GM12878 (cell line): Measurements from ENCODE around the gene SUOX. TPM values are rescaled to one million over a fixed set of nuclear protein-coding genes. Genes with fewer than 3 reads are reported as not detected.
A peak's percentile ranks its signal among the peaks of the same experiment; 100 is the strongest.

Source experiments
- ATF7 ChIP-seq: fragments of 450-650 bp; IDR thresholded peaks from 2 replicates; pipeline ENCODE4 v1.6.1; 2016; ENCODE audit warnings: low read depth, mild to moderate bottlenecking
- BCL11A ChIP-seq: IDR thresholded peaks from 2 replicates; pipeline ENCODE4 v1.6.1; 2011; ENCODE audit warnings: low read depth, low read length
- BMI1 ChIP-seq: fragments of 450-650 bp; IDR thresholded peaks from 2 replicates; pipeline ENCODE4 v1.6.1; 2016; ENCODE audit warnings: mild to moderate bottlenecking, moderate library complexity, borderline replicate concordance
- BRCA1 ChIP-seq: IDR thresholded peaks from 2 replicates; pipeline ENCODE4 v1.6.1; 2011; ENCODE audit warnings: low read depth, low read length, improper control_type of control experiment
- CREB1 ChIP-seq: IDR thresholded peaks from 2 replicates; pipeline ENCODE4 v1.6.1; 2012; ENCODE audit warnings: low read depth, mild to moderate bottlenecking, inconsistent platforms
- EED ChIP-seq: sonication (generic); IDR thresholded peaks from 2 replicates; pipeline ENCODE4 v1.6.1; 2016; ENCODE audit warnings: antibody characterized with exemption, low read depth
- ESRRA ChIP-seq: IDR thresholded peaks from 2 replicates; pipeline ENCODE4 v1.6.1; 2012; ENCODE audit warnings: mild to moderate bottlenecking, low read length, improper control_type of control experiment
- FOXM1 ChIP-seq: IDR thresholded peaks from 2 replicates; pipeline ENCODE4 v1.6.1; 2012; ENCODE audit warnings: low read depth, mild to moderate bottlenecking, inconsistent platforms, low read length, moderate library complexity
- GATAD2B ChIP-seq: fragments of 450-650 bp; conservative IDR thresholded peaks from 2 replicates; pipeline ENCODE4 v1.6.1; 2017; ENCODE audit warnings: low read depth, mild to moderate bottlenecking, moderate library complexity
- HCFC1 ChIP-seq: fragments of 150-350 bp; IDR thresholded peaks from 2 replicates; pipeline ENCODE4 v1.6.1; 2014; ENCODE audit warnings: low read length
- IKZF1 ChIP-seq: fragments of 450-650 bp; conservative IDR thresholded peaks from 2 replicates; pipeline ENCODE4 v1.6.1; 2017; ENCODE audit warnings: antibody characterized with exemption, mild to moderate bottlenecking
- IKZF2 ChIP-seq, 2 experiments: fragments of 450-650 bp; IDR thresholded peaks; 2 replicates each; pipeline ENCODE4 v1.6.1; 2017; ENCODE audit warnings: mild to moderate bottlenecking in 2 of 2, moderate library complexity in 2 of 2
- KLF5 ChIP-seq: fragments of 450-650 bp; IDR thresholded peaks from 2 replicates; pipeline ENCODE4 v1.6.1; 2014; ENCODE audit warnings: mild to moderate bottlenecking; ENCODE audit not compliant: partially characterized antibody
- MYB ChIP-seq: fragments of 150-350 bp; IDR thresholded peaks from 2 replicates; pipeline ENCODE4 v1.6.1; 2014; ENCODE audit warnings: mild to moderate bottlenecking, low read depth, low read length, borderline replicate concordance
- MYC ChIP-seq: IDR thresholded peaks from 2 replicates; pipeline ENCODE4 v1.6.1; 2011; ENCODE audit warnings: mild to moderate bottlenecking, low read length, moderate library complexity, inconsistent platforms; ENCODE audit not compliant: insufficient read depth, insufficient replicate concordance, insufficient read length, severe bottlenecking
- NBN ChIP-seq: fragments of 450-650 bp; IDR thresholded peaks from 2 replicates; pipeline ENCODE4 v1.6.1; 2016
- NFIC ChIP-seq: IDR thresholded peaks from 2 replicates; pipeline ENCODE4 v1.6.1; 2012; ENCODE audit warnings: low read depth, mild to moderate bottlenecking, inconsistent platforms, low read length, moderate library complexity
- NFXL1 ChIP-seq: fragments of 450-650 bp; IDR thresholded peaks from 2 replicates; pipeline ENCODE4 v1.6.1; 2017; ENCODE audit warnings: antibody characterized with exemption, mild to moderate bottlenecking, borderline replicate concordance
- PML ChIP-seq: IDR thresholded peaks from 2 replicates; pipeline ENCODE4 v1.6.1; 2012; ENCODE audit warnings: low read length, inconsistent platforms
- RBBP5 ChIP-seq: fragments of 200-600 bp; sonication (generic); conservative IDR thresholded peaks from 2 replicates; pipeline ENCODE4 v1.6.1; 2016
- RELA ChIP-seq: fragments of 450-650 bp; IDR thresholded peaks from 2 replicates; pipeline ENCODE4 v1.8.0; 2014; ENCODE audit warnings: borderline replicate concordance; ENCODE audit not compliant: partially characterized antibody
- REST ChIP-seq: IDR thresholded peaks from 2 replicates; pipeline ENCODE4 v1.6.1; 2012; ENCODE audit warnings: mild to moderate bottlenecking, low read depth, low read length
- SIX5 ChIP-seq: IDR thresholded peaks from 2 replicates; pipeline ENCODE4 v1.6.1; 2011; ENCODE audit warnings: mild to moderate bottlenecking, low read depth, low read length, moderate library complexity; ENCODE audit not compliant: severe bottlenecking
- SMAD1 ChIP-seq: fragments of 450-650 bp; IDR thresholded peaks from 2 replicates; pipeline ENCODE4 v1.6.1; 2018; ENCODE audit warnings: mild to moderate bottlenecking, low read depth; ENCODE audit not compliant: partially characterized antibody
- SMC3 ChIP-seq: IDR thresholded peaks from 2 replicates; pipeline ENCODE4 v1.6.1; 2011; ENCODE audit warnings: low read length, improper control_type of control experiment, borderline replicate concordance
- WRNIP1 ChIP-seq: IDR thresholded peaks from 2 replicates; pipeline ENCODE4 v1.6.1; 2011; ENCODE audit warnings: low read depth, low read length, improper control_type of control experiment, borderline replicate concordance
- YY1 ChIP-seq: IDR thresholded peaks from 2 replicates; pipeline ENCODE4 v1.6.1; 2011; ENCODE audit warnings: low read depth, mild to moderate bottlenecking, low read length
- ZNF274 ChIP-seq: IDR thresholded peaks from one replicate; pipeline ENCODE4 v1.8.0; 2011; ENCODE audit not compliant: insufficient read length, insufficient read depth
- polyA plus RNA-seq, 11 experiments: library from polyadenylated mRNA; depleted of rRNA in 4 of 11; unstranded in 6 of 11; stranded (reverse) in 5 of 11; fragments of >200 nt; fragmentation: Nextera tagmentation in 4 of 11; fragmentation: Illumina TruSeq in 1 of 11; extraction: Ambion mirVana in 4 of 11; extraction: Trizol in 1 of 11; gene quantifications; 1 replicate in 1 of 11; 2 replicates in 10 of 11; pipeline versions ENCODE4 v1.2.1 to v1.2.3, GENCODE V29; 2011 to 2016; ENCODE audit warnings: inconsistent platforms in 2 of 11, missing spikeins in 2 of 11, low read depth in 1 of 11
- total RNA-seq, 4 experiments: library from RNA; depleted of rRNA in 3 of 4; stranded (reverse); fragments of >200 nt in 3 of 4; fragmentation: Illumina TruSeq in 1 of 4; extraction: Trizol in 1 of 4; gene quantifications; 2 replicates each; pipeline versions ENCODE4 v1.2.1 to v1.2.3, GENCODE V29; 2013 to 2021
- TF ChIP-seq, protein P1 (sequence below): fragments of 450-650 bp; IDR thresholded peaks from 2 replicates; pipeline ENCODE4 v1.6.1; 2017; ENCODE audit warnings: low read depth, mild to moderate bottlenecking, moderate library complexity

Gene SUOX
- total and polyA plus RNA-seq, 10 of the 15 experiments (the other 5 are each of a cell fraction or from before 2014, with no cell fraction given) = 5.1 to 18.8 (median 13.4) TPM

GRCh38 chr12:55966408-55967281 lies 30.4 kb upstream of the SUOX start, which contains the start of gene CDK2 (continued):
- TF ChIP-seq BCL11A = no peak
- TF ChIP-seq IKZF2 (IDR thresholded peaks at IDR 0.05) = peak; percentile 49 to 54; a peak in 1 of 4 replicates
- TF ChIP-seq HCFC1 = no peak; the same call in 1 of the 2 replicates
- TF ChIP-seq MYC = no peak
- TF ChIP-seq, protein P1, sequence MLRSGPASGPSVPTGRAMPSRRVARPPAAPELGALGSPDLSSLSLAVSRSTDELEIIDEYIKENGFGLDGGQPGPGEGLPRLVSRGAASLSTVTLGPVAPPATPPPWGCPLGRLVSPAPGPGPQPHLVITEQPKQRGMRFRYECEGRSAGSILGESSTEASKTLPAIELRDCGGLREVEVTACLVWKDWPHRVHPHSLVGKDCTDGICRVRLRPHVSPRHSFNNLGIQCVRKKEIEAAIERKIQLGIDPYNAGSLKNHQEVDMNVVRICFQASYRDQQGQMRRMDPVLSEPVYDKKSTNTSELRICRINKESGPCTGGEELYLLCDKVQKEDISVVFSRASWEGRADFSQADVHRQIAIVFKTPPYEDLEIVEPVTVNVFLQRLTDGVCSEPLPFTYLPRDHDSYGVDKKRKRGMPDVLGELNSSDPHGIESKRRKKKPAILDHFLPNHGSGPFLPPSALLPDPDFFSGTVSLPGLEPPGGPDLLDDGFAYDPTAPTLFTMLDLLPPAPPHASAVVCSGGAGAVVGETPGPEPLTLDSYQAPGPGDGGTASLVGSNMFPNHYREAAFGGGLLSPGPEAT = no peak
- peak; percentile 70 for TF ChIP-seq NBN
- no peak for TF ChIP-seq YY1
- no peak for TF ChIP-seq FOXM1
- TF ChIP-seq ZNF274 = no peak
- TF ChIP-seq EED = peak; percentile 38; the same call in 1 of the 2 replicates
- peak; percentile 84 for TF ChIP-seq PML
- TF ChIP-seq ESRRA = no peak
- no peak for TF ChIP-seq RELA
- no peak for TF ChIP-seq SIX5
- TF ChIP-seq BMI1 = no peak
- no peak for TF ChIP-seq BRCA1
- TF ChIP-seq SMAD1 = peak; percentile 12
- no peak for TF ChIP-seq REST
- TF ChIP-seq MYB = no peak
- TF ChIP-seq CREB1 = peak; percentile 67
- TF ChIP-seq NFIC = no peak
- TF ChIP-seq ATF7 = no peak
- no peak for TF ChIP-seq RBBP5
- TF ChIP-seq KLF5 = no peak
- peak; percentile 65 for TF ChIP-seq IKZF1
- TF ChIP-seq NFXL1 = no peak
- peak; percentile 36; the same call in 1 of the 2 replicates for TF ChIP-seq GATAD2B
- no peak for TF ChIP-seq WRNIP1
- no peak for TF ChIP-seq SMC3
